NCI-H1105 (cell line): ENCODE data around the gene COX4I1.
"Not testable (repeated sequence)": the region's sequence is repeated elsewhere in the genome, so short reads cannot be mapped to it uniquely, and the experiment has no call there.

ENCODE experiments used
- DNase-seq: peaks from one replicate; lab custom pipeline; 2025; lab: John Stamatoyannopoulos, UW

Gene COX4I1

GRCh38 chr16:85800321-85800669, 800 bp downstream of the COX4I1 start:
- no peak for DNase-seq

GRCh38 chr16:85803570-85803969, 4.1 kb downstream of the COX4I1 start:
- no peak for DNase-seq

GRCh38 chr16:85805442-85806045, 6.0 kb downstream of the COX4I1 start:
- DNase-seq = no peak

GRCh38 chr16:85806539-85806938, 7.0 kb downstream of the COX4I1 start:
- no peak for DNase-seq

GRCh38 chr16:85807340-85807739, 7.8 kb downstream of the COX4I1 start:
- DNase-seq = not testable (repeated sequence)

- DNase-seq = not testable (repeated sequence)
These were observed 8.6 kb downstream of the COX4I1 start for GRCh38 chr16:85808104-85808503.

- no peak for DNase-seq
These were observed 9.4 kb downstream of the COX4I1 start for GRCh38 chr16:85808926-85809325.

- DNase-seq = no peak
These were observed 10.2 kb downstream of the COX4I1 start for GRCh38 chr16:85809645-85810044.

- DNase-seq = no peak
These were observed 10.7 kb downstream of the COX4I1 start for GRCh38 chr16:85810097-85810741.

GRCh38 chr16:85810742-85811115, 11.2 kb downstream of the COX4I1 start:
- DNase-seq = no peak

GRCh38 chr16:85812031-85812807, 12.7 kb downstream of the COX4I1 start:
- DNase-seq = no peak

- no peak for DNase-seq
These were observed 13.6 kb downstream of the COX4I1 start for GRCh38 chr16:85812811-85813700.

- DNase-seq = no peak
These were observed 16.7 kb downstream of the COX4I1 start for GRCh38 chr16:85816159-85816558.

- not testable (repeated sequence) for DNase-seq
These were observed 17.7 kb downstream of the COX4I1 start for GRCh38 chr16:85817195-85817594.

- DNase-seq = peak; percentile 30
These were observed 19.8 kb downstream of the COX4I1 start for GRCh38 chr16:85819245-85819644.

GRCh38 chr16:85819771-85820170, 20.3 kb downstream of the COX4I1 start:
- DNase-seq = no peak

- DNase-seq = peak; percentile 28
These were observed 21.3 kb downstream of the COX4I1 start for GRCh38 chr16:85820604-85821372.

- peak; percentile 54 for DNase-seq
These were observed 22.1 kb downstream of the COX4I1 start for GRCh38 chr16:85821390-85822135.

- DNase-seq = no peak
These were observed 22.6 kb downstream of the COX4I1 start for GRCh38 chr16:85822145-85822544.

- DNase-seq = no peak
These were observed 23.9 kb downstream of the COX4I1 start for GRCh38 chr16:85823328-85823920.
